Mesenchymal stem cell (in vitro differentiated cells and primary cell): ENCODE measurements around the gene ANGEL1.

Experiments
- DNase-seq: peaks from one replicate; pipeline ENCODE4 v3.0.0-alpha.2; 2013
- H2AFZ ChIP-seq: one replicate; pipeline ENCODE4 v1.6.1; 2013; ENCODE audit warnings: low read depth, mild to moderate bottlenecking, control low read depth, inconsistent platforms, low read length, moderate library complexity
- H2AK5ac ChIP-seq: 2 replicates; pipeline ENCODE4 v1.6.1; 2013; ENCODE audit warnings: low read length, moderate library complexity, mild to moderate bottlenecking, inconsistent platforms; ENCODE audit not compliant: severe bottlenecking
- H2BK120ac ChIP-seq: one replicate; pipeline ENCODE4 v1.6.1; 2013; ENCODE audit warnings: low read depth, mild to moderate bottlenecking, inconsistent platforms, low read length, moderate library complexity
- H2BK12ac ChIP-seq, 2 experiments: one replicate each; pipeline ENCODE4 v1.6.1; 2013; ENCODE audit warnings: inconsistent platforms in 2 of 2, low read length in 2 of 2, mild to moderate bottlenecking in 2 of 2, moderate library complexity in 2 of 2, control low read depth in 1 of 2
- H2BK15ac ChIP-seq: one replicate; pipeline ENCODE4 v1.6.1; 2013; ENCODE audit warnings: mild to moderate bottlenecking, low read depth, inconsistent platforms; ENCODE audit not compliant: poor library complexity, severe bottlenecking
- H2BK5ac ChIP-seq: 2 replicates; pipeline ENCODE4 v1.6.1; 2013; ENCODE audit warnings: low read depth, mild to moderate bottlenecking, low read length, control low read depth, inconsistent platforms; ENCODE audit not compliant: poor library complexity, severe bottlenecking
- H3K14ac ChIP-seq, 2 experiments: one replicate each; pipeline ENCODE4 v1.6.1; 2013; ENCODE audit warnings: inconsistent platforms in 2 of 2, low read length in 2 of 2, control low read depth in 1 of 2, mild to moderate bottlenecking in 1 of 2, moderate library complexity in 1 of 2
- H3K18ac ChIP-seq, 2 experiments: one replicate each; pipeline ENCODE4 v1.6.1; 2013; ENCODE audit warnings: inconsistent platforms in 2 of 2, low read length in 2 of 2, control low read depth in 1 of 2, low read depth in 1 of 2, mild to moderate bottlenecking in 1 of 2
- H3K23ac ChIP-seq, 2 experiments: one replicate each; pipeline ENCODE4 v1.6.1; 2013; ENCODE audit warnings: inconsistent platforms in 2 of 2, low read length in 2 of 2, mild to moderate bottlenecking in 2 of 2, moderate library complexity in 2 of 2, control low read depth in 1 of 2
- H3K27ac ChIP-seq: 2 replicates; pipeline ENCODE4 v1.5.1; 2013; ENCODE audit warnings: mild to moderate bottlenecking, moderate library complexity, low read length, control low read depth, inconsistent platforms; ENCODE audit not compliant: poor library complexity, severe bottlenecking
- H3K27me3 ChIP-seq, 2 experiments: 2 replicates each; pipeline versions ENCODE4 v1.6.1 to v1.7.0; 2013; ENCODE audit warnings: low read length in 2 of 2, mild to moderate bottlenecking in 2 of 2, moderate library complexity in 2 of 2, control low read depth in 1 of 2, inconsistent platforms in 1 of 2; ENCODE audit not compliant: control insufficient read depth in 1 of 2, insufficient read depth in 1 of 2
- H3K36me3 ChIP-seq, 2 experiments: 2 replicates each; pipeline versions ENCODE4 v1.6.1 to v1.7.0; 2013; ENCODE audit warnings: low read length in 2 of 2, control low read depth in 1 of 2, inconsistent platforms in 1 of 2, low read depth in 1 of 2, mild to moderate bottlenecking in 1 of 2; ENCODE audit not compliant: insufficient read depth in 2 of 2, control insufficient read depth in 1 of 2
- H3K4ac ChIP-seq, 2 experiments: one replicate each; pipeline ENCODE4 v1.6.1; 2013; ENCODE audit warnings: inconsistent platforms in 2 of 2, low read length in 2 of 2, mild to moderate bottlenecking in 2 of 2, moderate library complexity in 2 of 2, control low read depth in 1 of 2, low read depth in 1 of 2
- H3K4me1 ChIP-seq: 2 replicates; pipeline ENCODE4 v1.6.1; 2013; ENCODE audit warnings: low read depth, low read length, control low read depth; ENCODE audit not compliant: control insufficient read depth, insufficient read depth
- H3K4me2 ChIP-seq: 2 replicates; pipeline ENCODE4 v1.6.1; 2013; ENCODE audit warnings: low read length, mild to moderate bottlenecking, inconsistent platforms; ENCODE audit not compliant: poor library complexity, severe bottlenecking
- H3K4me3 ChIP-seq, 2 experiments: 2 replicates each; pipeline versions ENCODE4 v1.5.1 to v1.7.0; 2013; ENCODE audit warnings: low read length in 2 of 2, mild to moderate bottlenecking in 2 of 2, control low read depth in 1 of 2, low read depth in 1 of 2; ENCODE audit not compliant: insufficient read depth in 1 of 2
- H3K79me1 ChIP-seq: replicated peaks from 2 replicates; pipeline ENCODE4 v1.6.1; 2013; ENCODE audit warnings: mild to moderate bottlenecking, control low read depth, low read length, inconsistent platforms; ENCODE audit not compliant: poor library complexity, severe bottlenecking
- H3K9ac ChIP-seq: 2 replicates; pipeline ENCODE4 v1.7.0; 2013; ENCODE audit warnings: mild to moderate bottlenecking, low read length, moderate library complexity
- H3K9me3 ChIP-seq: 2 replicates; pipeline ENCODE4 v1.7.0; 2013; ENCODE audit warnings: mild to moderate bottlenecking, low read length; ENCODE audit not compliant: control insufficient read depth
- H4K8ac ChIP-seq: one replicate; pipeline ENCODE4 v1.6.1; 2013; ENCODE audit warnings: inconsistent platforms, mild to moderate bottlenecking, low read length, moderate library complexity
- H4K91ac ChIP-seq: one replicate; pipeline ENCODE4 v1.6.1; 2013; ENCODE audit warnings: mild to moderate bottlenecking, low read length, inconsistent platforms
- WGBS: methylation state at CpG from one replicate; pipeline ENCODE4 v1.1.7; 2013; ENCODE audit warnings: mixed read lengths; 5-methylcytosine and 5-hydroxymethylcytosine counted together

Gene ANGEL1

DNA sequence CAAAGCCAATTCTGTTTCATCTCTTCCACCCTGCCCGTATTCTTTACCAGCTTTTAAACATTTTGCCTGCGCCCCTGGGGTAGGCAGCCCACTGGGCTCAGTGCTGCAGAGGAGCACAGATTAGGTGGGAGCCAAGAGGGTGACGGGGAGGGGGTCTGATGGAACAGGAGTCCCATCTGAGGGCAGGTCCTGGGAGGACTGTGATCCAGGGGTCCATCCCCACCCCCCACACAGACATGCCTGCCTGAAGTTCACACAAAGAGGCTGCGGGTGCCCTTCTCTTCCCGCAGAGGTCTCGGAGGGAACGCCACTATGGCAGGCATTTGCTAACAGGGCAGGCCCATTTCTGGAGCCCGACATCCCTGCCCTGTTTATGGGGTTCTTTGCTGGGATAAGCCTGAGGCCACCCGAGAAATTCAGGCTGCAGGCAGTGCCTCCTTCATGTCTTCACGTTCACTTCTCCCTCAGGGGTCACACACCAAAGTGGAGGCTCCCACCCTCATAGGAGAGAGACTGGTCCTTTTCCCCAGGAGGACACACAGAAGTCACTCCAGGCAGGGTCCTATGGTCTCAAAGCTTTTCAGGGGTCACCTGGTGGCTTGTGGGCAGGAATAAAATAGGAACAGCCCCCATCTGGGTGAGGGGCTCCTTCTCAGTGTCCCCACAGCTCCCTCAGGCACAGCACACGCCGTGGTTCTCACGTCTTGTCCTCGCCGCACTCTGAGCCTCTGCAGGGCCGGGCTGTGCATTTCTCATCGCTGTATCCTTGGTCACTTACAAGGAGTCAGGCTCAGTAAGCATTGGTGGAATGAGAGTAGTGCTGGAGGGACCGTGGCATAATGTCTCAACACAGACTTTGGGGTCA lies 38.5 kb downstream of the ANGEL1 start:
- WGBS, result 93% methylated on average over 16 of the region's 18 CpGs
- peak overlapping the region; percentile 93 to 95 for H3K4ac ChIP-seq
- H3K4me1 ChIP-seq, result peaks cover 31% of the 10 kb centered on the region
- no peak for DNase-seq
- H3K23ac ChIP-seq, result peak overlapping the region in 1 of 2 experiments; percentile 77
- H2BK15ac ChIP-seq, result peak overlapping the region; percentile 96
- no peaks in the 10 kb centered on the region for H3K9me3 ChIP-seq
- peak overlapping the region; percentile 91 to 97 for H2BK12ac ChIP-seq
- H3K79me1 ChIP-seq, result no peaks in the 10 kb centered on the region
- peak overlapping the region in 1 of 2 experiments; percentile 93 for H3K14ac ChIP-seq
- H3K36me3 ChIP-seq, result peaks cover 0 to 21% of the 10 kb centered on the region in 2 experiments
- H2BK120ac ChIP-seq, result peak overlapping the region; percentile 88
- H2AFZ ChIP-seq, result no peak overlapping the region
- H3K4me3 ChIP-seq, result no peak overlapping the region
- H3K27me3 ChIP-seq, result no peaks in the 10 kb centered on the region
- H3K4me2 ChIP-seq, result no peak overlapping the region
- peak overlapping the region; percentile 99 for H4K91ac ChIP-seq
- H2AK5ac ChIP-seq, result peak overlapping the region; percentile 60
- H3K9ac ChIP-seq, result no peak overlapping the region
- no peak overlapping the region for H3K27ac ChIP-seq
- H3K18ac ChIP-seq, result peak overlapping the region; percentile 96 to 97
- H4K8ac ChIP-seq, result peak overlapping the region; percentile 96
- H2BK5ac ChIP-seq, result no peak overlapping the region

GRCh38 chr14:76773188-76773885 lies 39.3 kb downstream of the ANGEL1 start:
- H3K4me2 ChIP-seq, result peak overlapping the region; percentile 20
- H3K79me1 ChIP-seq, result no peaks in the 10 kb centered on the region
- H3K9ac ChIP-seq, result peak overlapping the region; percentile 58
- no peak overlapping the region for H3K14ac ChIP-seq
- peak overlapping the region; percentile 62 for H2BK15ac ChIP-seq
- H4K8ac ChIP-seq, result peak overlapping the region; percentile 99
- peak overlapping the region in 1 of 2 experiments; percentile 24 for H3K4me3 ChIP-seq
- H3K9me3 ChIP-seq, result no peaks in the 10 kb centered on the region
- DNase-seq, result peak; percentile 95
- H2AK5ac ChIP-seq, result no peak overlapping the region
- H3K18ac ChIP-seq, result peak overlapping the region; percentile 85 to 93
- peak overlapping the region; percentile 39 for H3K27ac ChIP-seq
- H3K4ac ChIP-seq, result peak overlapping the region; percentile 34 to 79
- H3K23ac ChIP-seq, result no peak overlapping the region
- peaks cover 32% of the 10 kb centered on the region for H3K4me1 ChIP-seq
- WGBS, result 43% methylated on average over 6 of the region's 8 CpGs
- no peak overlapping the region for H2BK5ac ChIP-seq
- peak overlapping the region; percentile 96 for H4K91ac ChIP-seq
- peak overlapping the region; percentile 29 to 81 for H2BK12ac ChIP-seq
- no peaks in the 10 kb centered on the region for H3K27me3 ChIP-seq
- H2AFZ ChIP-seq, result no peak overlapping the region
- peak overlapping the region; percentile 100 for H2BK120ac ChIP-seq
- H3K36me3 ChIP-seq, result peaks cover 0 to 16% of the 10 kb centered on the region in 2 experiments

- peak overlapping the region in 1 of 2 experiments; percentile 50 for H3K14ac ChIP-seq
- peaks cover 0 to 16% of the 10 kb centered on the region in 2 experiments for H3K36me3 ChIP-seq
- H3K23ac ChIP-seq, result no peak overlapping the region
- H3K4me1 ChIP-seq, result peaks cover 37% of the 10 kb centered on the region
- H3K4me3 ChIP-seq, result peak overlapping the region in 1 of 2 experiments; percentile 24
- peak overlapping the region; percentile 96 for H4K91ac ChIP-seq
- H3K27ac ChIP-seq, result no peak overlapping the region
- H3K4ac ChIP-seq, result peak overlapping the region; percentile 68 to 95
- peak overlapping the region; percentile 58 for H3K9ac ChIP-seq
- H3K79me1 ChIP-seq, result no peaks in the 10 kb centered on the region
- DNase-seq, result peak; percentile 95
- H2BK120ac ChIP-seq, result peak overlapping the region; percentile 100
- peak overlapping the region; percentile 99 for H2BK15ac ChIP-seq
- H4K8ac ChIP-seq, result peak overlapping the region; percentile 99
- no peak overlapping the region for H2BK5ac ChIP-seq
- no peaks in the 10 kb centered on the region for H3K27me3 ChIP-seq
- peak overlapping the region; percentile 7 for H2AFZ ChIP-seq
- H3K18ac ChIP-seq, result peak overlapping the region; percentile 93 to 98
- peak overlapping the region; percentile 23 for H3K4me2 ChIP-seq
- H3K9me3 ChIP-seq, result no peaks in the 10 kb centered on the region
- peak overlapping the region; percentile 82 to 85 for H2BK12ac ChIP-seq
- H2AK5ac ChIP-seq, result no peak overlapping the region
- WGBS, result 19% methylated on average over 12 of the region's 13 CpGs
These were observed 40.1 kb downstream of the ANGEL1 start for GRCh38 chr14:76772300-76773187.
